BJ (cell line): ENCODE results near the gene UBE2L3. TPM values are rescaled to one million over a fixed set of nuclear protein-coding genes. Genes with fewer than 3 reads are reported as not detected.
A peak's percentile ranks its signal among the peaks of the same experiment; 100 is the strongest.
"Not testable (repeated sequence)": the region's sequence is repeated elsewhere in the genome, so short reads cannot be mapped to it uniquely, and the experiment has no call there.

Experiments used
- CTCF ChIA-PET: fragments of 350-600 bp; formaldehyde crosslinking; extraction: SDS; loops from one replicate; lab custom pipeline; 2021; ENCODE audit warnings: antibody characterized with exemption, inconsistent platforms; lab: Yijun Ruan, JAX
- POLR2A ChIA-PET: fragments of 300-600 bp; sonication (Branson Sonifier 250); formaldehyde crosslinking; extraction: SDS; loops from one replicate; lab custom pipeline; 2021; ENCODE audit warnings: antibody characterized with exemption; lab: Charles Lee
- DNase-seq: peaks from one replicate; pipeline ENCODE4 v3.0.0-alpha.2; 2011; ENCODE audit warnings: low read depth
- H3K27me3 ChIP-seq: 2 replicates; pipeline ENCODE4 v1.6.0; 2011; ENCODE audit warnings: low read length; ENCODE audit not compliant: control insufficient read depth, insufficient read depth
- H3K36me3 ChIP-seq: 2 replicates; pipeline ENCODE4 v1.5.1; 2011; ENCODE audit warnings: low read length; ENCODE audit not compliant: control insufficient read depth, insufficient read depth
- H3K4me3 ChIP-seq: 2 replicates; pipeline ENCODE4 v1.5.1; 2011; ENCODE audit warnings: low read depth, mild to moderate bottlenecking, control low read depth, low read length
- polyA plus RNA-seq: library from polyadenylated mRNA; depleted of rRNA; stranded (reverse); fragments of >200 nt; gene quantifications from 2 replicates; pipeline ENCODE4 v1.2.3, GENCODE V29; 2011
- TF ChIP-seq, protein P1 (sequence below): IDR thresholded peaks from 2 replicates; pipeline ENCODE4 v1.5.1; 2011; ENCODE audit warnings: low read depth, mild to moderate bottlenecking, control low read depth, inconsistent platforms, low read length, moderate library complexity; ENCODE audit not compliant: insufficient read depth

Gene UBE2L3
- polyA plus RNA-seq, 1 experiment = 47.3 TPM

- Histone ChIP-seq H3K4me3 (no peak overlapping the region), H3K27me3 (no peaks in the 10 kb centered on the region), H3K36me3 (peaks cover 18% of the 10 kb centered on the region)
- TF ChIP-seq, protein P1, sequence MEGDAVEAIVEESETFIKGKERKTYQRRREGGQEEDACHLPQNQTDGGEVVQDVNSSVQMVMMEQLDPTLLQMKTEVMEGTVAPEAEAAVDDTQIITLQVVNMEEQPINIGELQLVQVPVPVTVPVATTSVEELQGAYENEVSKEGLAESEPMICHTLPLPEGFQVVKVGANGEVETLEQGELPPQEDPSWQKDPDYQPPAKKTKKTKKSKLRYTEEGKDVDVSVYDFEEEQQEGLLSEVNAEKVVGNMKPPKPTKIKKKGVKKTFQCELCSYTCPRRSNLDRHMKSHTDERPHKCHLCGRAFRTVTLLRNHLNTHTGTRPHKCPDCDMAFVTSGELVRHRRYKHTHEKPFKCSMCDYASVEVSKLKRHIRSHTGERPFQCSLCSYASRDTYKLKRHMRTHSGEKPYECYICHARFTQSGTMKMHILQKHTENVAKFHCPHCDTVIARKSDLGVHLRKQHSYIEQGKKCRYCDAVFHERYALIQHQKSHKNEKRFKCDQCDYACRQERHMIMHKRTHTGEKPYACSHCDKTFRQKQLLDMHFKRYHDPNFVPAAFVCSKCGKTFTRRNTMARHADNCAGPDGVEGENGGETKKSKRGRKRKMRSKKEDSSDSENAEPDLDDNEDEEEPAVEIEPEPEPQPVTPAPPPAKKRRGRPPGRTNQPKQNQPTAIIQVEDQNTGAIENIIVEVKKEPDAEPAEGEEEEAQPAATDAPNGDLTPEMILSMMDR = peak; percentile 25; the same call in 1 of the 2 replicates
- POLR2A ChIA-PET = no interaction called here
- CTCF ChIA-PET = interaction anchor here (1.2 to 2.3 kb wide), 5 partner anchors 8 to 53 kb away, joined by 3 to 6 read pairs (median 4); no protein-coding TSS in a partner anchor
- no peak for DNase-seq
Measured at GRCh38 chr22:21593406-21594232, 26.1 kb downstream of the UBE2L3 start.

GRCh38 chr22:21594865-21595452 lies 27.4 kb downstream of the UBE2L3 start:
- DNase-seq = no peak
- Histone ChIP-seq H3K27me3 (no peaks in the 10 kb centered on the region), H3K36me3 (peaks cover 18% of the 10 kb centered on the region), H3K4me3 (no peak overlapping the region)
- ChIA-PET POLR2A (no interaction called here), CTCF (interaction anchor here (1.4 to 1.6 kb wide), 2 partner anchors 9 to 15 kb away, joined by 4 read pairs; no protein-coding TSS in a partner anchor)
- TF ChIP-seq, protein P1 = no peak

DNA sequence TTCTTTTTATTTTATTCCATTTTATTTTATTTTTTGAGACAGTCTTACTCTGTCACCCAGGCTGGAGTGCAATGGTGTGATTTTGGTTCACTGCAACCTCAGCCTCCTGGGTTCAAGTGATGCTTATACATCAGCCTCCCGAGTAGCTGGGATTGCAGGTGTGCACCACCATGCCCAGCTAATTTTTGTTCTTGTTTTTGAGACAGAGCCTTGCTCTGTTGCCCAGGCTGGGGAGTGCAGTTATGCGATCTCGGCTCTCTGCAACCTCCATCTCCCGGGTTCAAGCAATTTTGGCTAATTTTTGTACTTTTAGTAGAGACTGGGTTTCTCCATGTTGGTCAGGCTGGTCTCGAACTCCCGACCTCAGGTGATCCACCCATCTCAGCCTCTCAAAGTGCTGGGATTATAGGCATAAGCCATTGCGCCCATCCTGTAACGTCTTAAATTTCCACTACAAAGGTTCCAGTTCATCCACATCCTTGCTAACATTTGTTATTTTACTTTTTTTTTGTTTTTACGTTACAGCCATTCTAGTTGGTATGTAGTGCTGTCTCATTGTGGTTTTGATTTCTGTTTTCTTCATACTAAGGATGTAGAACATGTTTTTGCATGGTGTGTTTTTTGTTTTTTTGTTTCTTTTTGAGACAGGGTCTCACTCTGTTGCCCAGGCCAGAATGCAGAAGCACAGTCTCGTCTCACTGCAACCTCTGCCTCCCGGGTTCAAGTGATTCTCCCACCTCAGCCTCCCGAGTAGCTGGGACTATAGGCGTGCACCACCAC lies 29.0 kb downstream of the UBE2L3 start:
- H3K36me3 ChIP-seq = peaks cover 18% of the 10 kb centered on the region
- H3K4me3 ChIP-seq, DNase-seq, POLR2A ChIA-PET, H3K27me3 ChIP-seq: not testable (repeated sequence)
- CTCF ChIA-PET = interaction anchor here (0.9 kb wide), 1 partner anchor 12 kb away, joined by 4 read pairs; no protein-coding TSS in a partner anchor

DNA sequence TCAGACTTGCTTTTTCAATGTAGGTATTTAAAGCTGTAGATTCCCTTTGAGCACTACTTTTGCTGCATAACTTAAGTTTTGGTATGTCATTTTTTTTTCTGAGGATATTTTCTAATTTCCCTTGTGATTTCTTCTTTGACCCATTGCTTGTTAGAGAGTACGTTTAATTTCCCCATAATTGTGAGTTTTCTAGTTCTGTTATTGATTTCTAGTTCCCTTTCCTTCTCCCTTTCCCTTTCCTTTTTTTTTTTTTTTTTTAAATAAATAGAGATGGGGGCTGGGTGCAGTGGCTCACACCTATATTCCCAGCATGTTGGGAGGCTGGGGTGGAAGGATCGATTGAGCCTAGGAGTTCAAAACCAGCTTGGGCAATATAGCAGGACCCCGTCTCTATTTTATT lies 30.8 kb downstream of the UBE2L3 start:
- no peak overlapping the region for H3K4me3 ChIP-seq
- TF ChIP-seq, protein P1 = no peak
- ChIA-PET POLR2A (no interaction called here), CTCF (interaction anchor here (1.1 to 1.2 kb wide), 3 partner anchors 10 to 31 kb away, joined by 3 read pairs; no protein-coding TSS in a partner anchor)
- H3K36me3 ChIP-seq = peaks cover 18% of the 10 kb centered on the region
- no peaks in the 10 kb centered on the region for H3K27me3 ChIP-seq
- no peak for DNase-seq

DNA sequence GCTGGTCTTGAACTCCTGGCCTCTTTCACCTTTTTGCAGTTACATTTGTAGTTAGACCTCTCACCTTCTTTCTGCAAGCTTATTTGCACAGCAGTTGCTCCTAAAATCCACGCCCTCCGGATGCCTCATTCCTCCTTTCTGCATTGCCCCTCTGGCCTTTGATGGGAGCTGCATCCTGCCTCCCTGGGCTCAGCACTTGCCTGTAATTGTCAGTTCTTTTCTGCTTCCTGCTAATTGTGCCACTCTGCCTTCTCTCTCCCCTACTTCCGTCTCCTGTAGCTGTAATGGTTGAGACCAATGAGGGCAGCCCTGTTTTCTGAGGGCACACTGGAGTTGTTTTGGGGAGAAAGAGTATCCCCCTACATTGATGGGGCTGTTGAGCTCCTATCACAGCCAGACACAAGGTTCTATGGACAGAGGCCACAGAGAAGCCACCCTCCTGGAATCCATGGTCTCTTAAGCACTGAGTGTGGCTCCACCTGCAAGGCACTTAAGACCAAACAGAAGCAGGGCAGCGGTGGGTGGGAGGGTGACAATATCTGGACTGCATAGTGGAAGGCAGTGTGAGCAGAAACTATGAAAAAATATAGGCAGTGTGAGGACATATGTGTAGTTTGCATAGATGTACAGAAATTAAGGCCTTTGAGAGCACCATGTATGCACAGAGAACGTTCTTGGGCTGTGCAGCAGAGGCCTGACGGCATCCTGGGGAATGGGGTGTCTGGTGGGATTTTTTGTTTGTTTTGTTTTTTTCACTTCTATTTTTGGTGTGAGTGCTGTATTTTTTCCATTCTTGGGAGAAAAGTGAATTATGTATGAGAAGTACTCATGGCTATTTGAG lies 31.8 kb downstream of the UBE2L3 start:
- H3K4me3 ChIP-seq = no peak overlapping the region
- ChIA-PET POLR2A (no interaction called here), CTCF (interaction anchor here (1.2 kb wide), 1 partner anchor 25 kb away, joined by 3 read pairs; no protein-coding TSS in a partner anchor)
- no peak for DNase-seq
- TF ChIP-seq, protein P1 = no peak
- no peaks in the 10 kb centered on the region for H3K27me3 ChIP-seq
- peaks cover 10% of the 10 kb centered on the region for H3K36me3 ChIP-seq
